ENCODE data around the gene SLC2A5. TPM values are rescaled to one million over a fixed set of nuclear protein-coding genes. Genes with fewer than 3 reads are reported as not detected.

Gene SLC2A5
- total RNA-seq, 1 experiment from 2014 or later, result not detected

DNA sequence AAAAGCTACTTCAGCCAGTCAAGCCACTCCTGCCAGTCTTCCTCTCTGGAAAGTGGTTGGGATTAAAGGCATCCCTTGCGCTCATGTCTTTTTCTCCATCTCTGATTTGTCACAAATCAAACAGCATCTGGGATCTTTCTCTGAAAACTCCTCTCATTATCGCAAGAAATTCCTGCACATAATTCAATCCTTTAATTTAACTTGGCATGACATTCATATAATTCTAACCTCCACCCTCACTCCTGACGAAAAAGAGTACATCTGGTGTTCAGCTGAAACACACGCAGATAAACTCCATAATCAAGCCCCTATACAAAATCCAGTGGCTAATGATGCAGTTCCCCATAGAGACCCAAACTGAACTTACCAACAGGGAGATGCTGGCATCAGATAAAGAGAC, 19.4 kb upstream of the SLC2A5 start:
- CTCF ChIA-PET, result no interaction called here
- Histone ChIP-seq H3K4me3 (ENCODE audit: low read depth, low read length, poor library complexity, severe bottlenecking) (no peak overlapping the region), H3K4me1 (ENCODE audit: insufficient read depth, low read length, poor library complexity, severe bottlenecking) (no peaks in the 10 kb centered on the region), H3K9me3 (ENCODE audit: low read depth, low read length, poor library complexity, severe bottlenecking) (no peaks in the 10 kb centered on the region), H3K27me3 (replicated peaks; ENCODE audit: insufficient read depth, low read depth, low read length, poor library complexity) (peaks cover 43% of the 10 kb centered on the region), H3K27ac (ENCODE audit: low read depth, low read length, poor library complexity, severe bottlenecking) (no peak overlapping the region), H3K36me3 (ENCODE audit: insufficient read depth, low read length, poor library complexity, severe bottlenecking) (no peaks in the 10 kb centered on the region)
- POLR2A ChIA-PET (ENCODE audit: low non-redundant PET), result no interaction called here
- intact Hi-C loops (cut with micrococcal nuclease; ENCODE audit: unreplicated experiment), result no loop called here
- no peak for DNase-seq (ENCODE audit: low spot score)
- TF ChIP-seq, protein P1, sequence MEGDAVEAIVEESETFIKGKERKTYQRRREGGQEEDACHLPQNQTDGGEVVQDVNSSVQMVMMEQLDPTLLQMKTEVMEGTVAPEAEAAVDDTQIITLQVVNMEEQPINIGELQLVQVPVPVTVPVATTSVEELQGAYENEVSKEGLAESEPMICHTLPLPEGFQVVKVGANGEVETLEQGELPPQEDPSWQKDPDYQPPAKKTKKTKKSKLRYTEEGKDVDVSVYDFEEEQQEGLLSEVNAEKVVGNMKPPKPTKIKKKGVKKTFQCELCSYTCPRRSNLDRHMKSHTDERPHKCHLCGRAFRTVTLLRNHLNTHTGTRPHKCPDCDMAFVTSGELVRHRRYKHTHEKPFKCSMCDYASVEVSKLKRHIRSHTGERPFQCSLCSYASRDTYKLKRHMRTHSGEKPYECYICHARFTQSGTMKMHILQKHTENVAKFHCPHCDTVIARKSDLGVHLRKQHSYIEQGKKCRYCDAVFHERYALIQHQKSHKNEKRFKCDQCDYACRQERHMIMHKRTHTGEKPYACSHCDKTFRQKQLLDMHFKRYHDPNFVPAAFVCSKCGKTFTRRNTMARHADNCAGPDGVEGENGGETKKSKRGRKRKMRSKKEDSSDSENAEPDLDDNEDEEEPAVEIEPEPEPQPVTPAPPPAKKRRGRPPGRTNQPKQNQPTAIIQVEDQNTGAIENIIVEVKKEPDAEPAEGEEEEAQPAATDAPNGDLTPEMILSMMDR (conservative IDR thresholded peaks at IDR 0.05; ENCODE audit: low read depth, low read length), result no peak
- no peak for TF ChIP-seq EZH2 (IDR thresholded peaks at IDR 0.05; ENCODE audit: borderline replicate concordance, low read depth, low read length, poor library complexity, severe bottlenecking)
- BruUV-seq (replicated peaks), result no TSS peak

DNA sequence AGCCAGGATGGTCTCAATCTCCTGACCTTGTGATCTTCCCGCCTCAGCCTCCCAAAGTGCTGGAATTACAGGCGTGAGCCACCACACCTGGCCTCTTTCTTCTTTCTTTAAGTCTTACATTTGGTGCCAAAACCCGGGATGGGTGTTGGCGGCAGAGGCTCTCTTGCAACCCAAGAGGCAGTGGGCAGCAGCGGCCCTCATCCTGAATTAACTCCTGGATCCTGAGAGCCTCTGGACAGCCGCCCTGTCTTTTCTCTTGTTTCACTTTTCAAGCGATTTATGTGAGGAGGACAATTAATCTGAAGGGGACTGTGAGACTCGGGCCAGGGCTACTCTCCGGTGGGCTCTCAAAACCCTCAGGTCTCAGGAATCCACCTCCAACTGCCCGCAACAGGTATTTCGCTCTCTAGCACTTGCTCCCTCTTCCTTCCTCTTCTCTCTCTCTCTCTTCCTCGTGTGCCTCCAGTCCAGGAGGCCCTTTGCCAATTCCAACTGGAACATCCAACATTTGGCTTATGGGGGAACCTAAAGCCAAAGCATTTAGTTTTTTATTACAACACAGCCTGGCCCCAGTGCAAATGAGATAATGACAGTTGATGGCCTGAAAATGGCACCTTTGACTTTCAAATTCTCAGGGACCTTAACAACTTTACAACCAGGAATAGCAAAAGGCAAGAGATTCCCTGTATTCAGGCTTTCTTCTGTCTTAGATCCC, 18.1 kb upstream of the SLC2A5 start:
- POLR2A ChIA-PET (ENCODE audit: low non-redundant PET), result no interaction called here
- intact Hi-C loops (cut with micrococcal nuclease; ENCODE audit: unreplicated experiment), result no loop called here

DNA sequence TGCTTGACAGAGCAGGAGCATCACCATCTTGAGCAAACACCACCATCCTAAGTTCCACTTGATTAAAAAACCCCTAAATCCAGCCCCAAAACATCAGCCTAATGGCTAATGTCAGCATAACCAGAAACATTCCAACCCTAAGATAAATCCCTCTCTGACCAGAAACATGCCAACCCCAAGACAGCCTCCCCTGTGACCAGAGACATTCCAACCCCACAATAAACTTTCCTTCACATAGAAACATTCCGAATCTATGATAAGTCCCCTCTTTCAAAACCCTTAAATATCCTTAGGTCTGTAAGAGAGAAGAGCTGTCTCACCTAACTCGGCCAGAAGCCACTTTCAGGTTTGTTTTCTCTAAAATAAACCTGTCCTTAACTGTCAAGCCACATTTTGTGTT, 17.4 kb upstream of the SLC2A5 start:
- ChIA-PET CTCF (no interaction called here), POLR2A (ENCODE audit: low non-redundant PET) (no interaction called here)
- intact Hi-C loops (cut with micrococcal nuclease; ENCODE audit: unreplicated experiment), result no loop called here
- H3K27me3 ChIP-seq (replicated peaks; ENCODE audit: insufficient read depth, low read depth, low read length, poor library complexity), result peaks cover 37% of the 10 kb centered on the region
- TF ChIP-seq EZH2 (IDR thresholded peaks at IDR 0.05; ENCODE audit: borderline replicate concordance, low read depth, low read length, poor library complexity, severe bottlenecking), result no peak
- TF ChIP-seq, protein P1 (conservative IDR thresholded peaks at IDR 0.05; ENCODE audit: low read depth, low read length), result no peak
- H3K4me3 ChIP-seq (ENCODE audit: low read depth, low read length, poor library complexity, severe bottlenecking), result no peak overlapping the region
- no peaks in the 10 kb centered on the region for H3K36me3 ChIP-seq (ENCODE audit: insufficient read depth, low read length, poor library complexity, severe bottlenecking)
- no peaks in the 10 kb centered on the region for H3K9me3 ChIP-seq (ENCODE audit: low read depth, low read length, poor library complexity, severe bottlenecking)
- no TSS peak for BruUV-seq (replicated peaks)
- H3K27ac ChIP-seq (ENCODE audit: low read depth, low read length, poor library complexity, severe bottlenecking), result no peak overlapping the region
- H3K4me1 ChIP-seq (ENCODE audit: insufficient read depth, low read length, poor library complexity, severe bottlenecking), result no peaks in the 10 kb centered on the region
- DNase-seq (ENCODE audit: low spot score), result no peak

More for the DNA sequence above, 18.1 kb upstream of the SLC2A5 start:
- DNase-seq (ENCODE audit: low spot score), result no peak
- TF ChIP-seq EZH2 (IDR thresholded peaks at IDR 0.05; ENCODE audit: borderline replicate concordance, low read depth, low read length, poor library complexity, severe bottlenecking), result no peak
- Histone ChIP-seq H3K4me3 (ENCODE audit: low read depth, low read length, poor library complexity, severe bottlenecking) (no peak overlapping the region), H3K4me1 (ENCODE audit: insufficient read depth, low read length, poor library complexity, severe bottlenecking) (no peaks in the 10 kb centered on the region), H3K9me3 (ENCODE audit: low read depth, low read length, poor library complexity, severe bottlenecking) (no peaks in the 10 kb centered on the region), H3K27ac (ENCODE audit: low read depth, low read length, poor library complexity, severe bottlenecking) (no peak overlapping the region), H3K36me3 (ENCODE audit: insufficient read depth, low read length, poor library complexity, severe bottlenecking) (no peaks in the 10 kb centered on the region), H3K27me3 (replicated peaks; ENCODE audit: insufficient read depth, low read depth, low read length, poor library complexity) (peaks cover 43% of the 10 kb centered on the region)
- BruUV-seq (replicated peaks), result no TSS peak
- CTCF ChIA-PET, result no interaction called here

DNA sequence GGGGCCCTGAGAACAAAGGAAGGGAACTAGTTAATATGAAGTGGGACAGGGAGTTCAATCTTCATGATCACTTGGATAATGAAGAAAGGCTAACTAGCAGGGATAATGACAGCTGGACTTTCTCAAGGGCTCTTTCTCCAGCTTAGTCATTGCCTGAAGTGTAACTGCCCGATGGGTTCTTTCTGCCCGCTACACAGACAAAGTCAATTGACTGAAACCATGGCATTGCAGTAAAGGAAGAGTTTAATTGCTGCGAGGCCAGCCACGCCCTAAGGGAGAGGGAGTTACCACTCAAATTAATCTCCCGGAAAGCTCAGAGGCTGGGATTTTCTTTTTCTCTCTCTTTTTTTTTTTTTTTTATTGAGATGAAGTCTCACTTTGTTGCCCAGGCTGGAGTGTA, 16.6 kb upstream of the SLC2A5 start:
- no peak for TF ChIP-seq EZH2 (IDR thresholded peaks at IDR 0.05; ENCODE audit: borderline replicate concordance, low read depth, low read length, poor library complexity, severe bottlenecking)
- TF ChIP-seq, protein P1 (conservative IDR thresholded peaks at IDR 0.05; ENCODE audit: low read depth, low read length), result no peak
- BruUV-seq (replicated peaks), result no TSS peak
- Histone ChIP-seq H3K27ac (ENCODE audit: low read depth, low read length, poor library complexity, severe bottlenecking) (no peak overlapping the region), H3K9me3 (ENCODE audit: low read depth, low read length, poor library complexity, severe bottlenecking) (no peaks in the 10 kb centered on the region), H3K4me3 (ENCODE audit: low read depth, low read length, poor library complexity, severe bottlenecking) (no peak overlapping the region), H3K36me3 (ENCODE audit: insufficient read depth, low read length, poor library complexity, severe bottlenecking) (no peaks in the 10 kb centered on the region), H3K27me3 (replicated peaks; ENCODE audit: insufficient read depth, low read depth, low read length, poor library complexity) (peaks cover 30% of the 10 kb centered on the region), H3K4me1 (ENCODE audit: insufficient read depth, low read length, poor library complexity, severe bottlenecking) (no peaks in the 10 kb centered on the region)
- DNase-seq (ENCODE audit: low spot score), result no peak
- intact Hi-C loops (cut with micrococcal nuclease; ENCODE audit: unreplicated experiment), result no loop called here
- ChIA-PET CTCF (no interaction called here), POLR2A (ENCODE audit: low non-redundant PET) (no interaction called here)

Data from A673 (cell line).